AG08396 (cell line): ENCODE results near the gene SLC6A5.

Experiments
- DNase-seq: peaks from one replicate; pipeline ENCODE4 v3.0.0; 2012; ENCODE audit warnings: low spot score, mixed read lengths

SLC6A5 gene

GRCh38 chr11:20669820-20670684 is 70.6 kb downstream of the SLC6A5 start:
- no peak for DNase-seq

GRCh38 chr11:20670932-20671403 is 71.6 kb downstream of the SLC6A5 start:
- no peak for DNase-seq

- peak; percentile 34 for DNase-seq
These were observed 72.6 kb downstream of the SLC6A5 start for GRCh38 chr11:20671856-20672546.

GRCh38 chr11:20672575-20672974 is 73.2 kb downstream of the SLC6A5 start:
- no peak for DNase-seq

- DNase-seq, result no peak
These were observed 77.2 kb downstream of the SLC6A5 start for GRCh38 chr11:20676658-20677057.

GRCh38 chr11:20688761-20689160 is 89.4 kb downstream of the SLC6A5 start:
- DNase-seq, result no peak

- DNase-seq, result no peak
These were observed 108.5 kb downstream of the SLC6A5 start for GRCh38 chr11:20707876-20708275.
